HL-60 (cell line): Measurements from ENCODE around the gene LMAN2.

ENCODE experiments used
- DNase-seq, 2 experiments: peaks; one replicate each; pipeline ENCODE4 v3.0.0-alpha.2; 2010 to 2020; ENCODE audit warnings: low read depth in 1 of 2, low spot score in 1 of 2
- H3K27ac ChIP-seq: fragments of 250-450 bp; sonication (Bioruptor Pico); replicated peaks from 2 replicates; pipeline ENCODE4 v1.5.1; 2020; ENCODE audit warnings: mild to moderate bottlenecking, moderate library complexity
- H3K27me3 ChIP-seq: fragments of 250-450 bp; sonication (Bioruptor Pico); 2 replicates; pipeline ENCODE4 v1.5.1; 2021; ENCODE audit warnings: mild to moderate bottlenecking, moderate library complexity; ENCODE audit not compliant: insufficient read depth, poor library complexity, severe bottlenecking
- H3K4me3 ChIP-seq: replicated peaks from 2 replicates; pipeline ENCODE4 v1.5.1; 2011; ENCODE audit warnings: mild to moderate bottlenecking, control low read depth, low read length; ENCODE audit not compliant: insufficient read depth
- CTCF ChIP-seq: IDR thresholded peaks from one replicate; pipeline ENCODE4 v1.5.1; 2011; ENCODE audit warnings: low read length, control low read depth, inconsistent platforms; ENCODE audit not compliant: insufficient read depth
- GABPA ChIP-seq: IDR thresholded peaks from 2 replicates; pipeline ENCODE4 v1.6.1; 2012; ENCODE audit warnings: low read depth
- POLR2AphosphoS5 ChIP-seq: IDR thresholded peaks from 2 replicates; pipeline ENCODE4 v1.6.1; 2012; ENCODE audit warnings: low read depth
- REST ChIP-seq: IDR thresholded peaks from 2 replicates; pipeline ENCODE4 v1.6.1; 2012; ENCODE audit warnings: low read depth; ENCODE audit not compliant: insufficient replicate concordance
- SPI1 ChIP-seq: IDR thresholded peaks from 2 replicates; pipeline ENCODE4 v1.6.1; 2012; ENCODE audit warnings: low read depth, mild to moderate bottlenecking, borderline replicate concordance

LMAN2 gene

GRCh38 chr5:177336603-177337494, 14.6 kb downstream of the LMAN2 start:
- TF ChIP-seq REST (no peak), GABPA (no peak), CTCF (no peak), SPI1 (no peak), POLR2AphosphoS5 (no peak)
- Histone ChIP-seq H3K4me3 (no peak overlapping the region), H3K27ac (no peak overlapping the region)

GRCh38 chr5:177336112-177336511, 15.4 kb downstream of the LMAN2 start:
- Histone ChIP-seq H3K27me3 (no peaks in the 10 kb centered on the region), H3K27ac (no peak overlapping the region), H3K4me3 (no peak overlapping the region)
- peak in 1 of 2 experiments; percentile 63 for DNase-seq
- TF ChIP-seq SPI1 (no peak), REST (no peak), CTCF (peak; percentile 65)

More at GRCh38 chr5:177336603-177337494, 14.6 kb downstream of the LMAN2 start:
- H3K27me3 ChIP-seq = no peaks in the 10 kb centered on the region
- DNase-seq = no peak

GRCh38 chr5:177335701-177336065, 15.8 kb downstream of the LMAN2 start:
- TF ChIP-seq POLR2AphosphoS5 (no peak), GABPA (no peak), CTCF (no peak), SPI1 (no peak)

More at GRCh38 chr5:177335701-177336065, 15.8 kb downstream of the LMAN2 start:
- Histone ChIP-seq H3K27ac (no peak overlapping the region), H3K4me3 (no peak overlapping the region), H3K27me3 (no peaks in the 10 kb centered on the region)
- no peak for DNase-seq
